Measurements from ENCODE around the gene HMX1.

The HMX1 gene

GRCh38 chr4:8893227-8893623 is 21.6 kb upstream of the HMX1 start:
- no peak for DNase-seq (ENCODE audit: extremely low read depth in 1 of 2, low read depth in 1 of 2)

- no peak for DNase-seq (ENCODE audit: extremely low read depth in 1 of 2, low read depth in 1 of 2)
These were observed 21.1 kb upstream of the HMX1 start for GRCh38 chr4:8892556-8893226.

GRCh38 chr4:8891646-8892555 is 20.3 kb upstream of the HMX1 start:
- DNase-seq (ENCODE audit: extremely low read depth in 1 of 2, low read depth in 1 of 2): no peak

GRCh38 chr4:8891255-8891645 is 19.6 kb upstream of the HMX1 start:
- no peak for DNase-seq (ENCODE audit: extremely low read depth in 1 of 2, low read depth in 1 of 2)

- DNase-seq (ENCODE audit: extremely low read depth in 1 of 2, low read depth in 1 of 2): no peak
These were observed 17.2 kb upstream of the HMX1 start for GRCh38 chr4:8888856-8889255.

GRCh38 chr4:8886612-8887406 is 15.2 kb upstream of the HMX1 start:
- no peak for DNase-seq (ENCODE audit: extremely low read depth in 1 of 2, low read depth in 1 of 2)

GRCh38 chr4:8882239-8882638 is 10.6 kb upstream of the HMX1 start:
- DNase-seq (ENCODE audit: extremely low read depth in 1 of 2, low read depth in 1 of 2): no peak

GRCh38 chr4:8880851-8881250 is 9.2 kb upstream of the HMX1 start:
- no peak for DNase-seq (ENCODE audit: extremely low read depth in 1 of 2, low read depth in 1 of 2)

GRCh38 chr4:8879574-8879973 is 7.9 kb upstream of the HMX1 start:
- DNase-seq (ENCODE audit: extremely low read depth in 1 of 2, low read depth in 1 of 2): no peak

GRCh38 chr4:8878421-8878820 is 6.8 kb upstream of the HMX1 start:
- no peak for DNase-seq (ENCODE audit: extremely low read depth in 1 of 2, low read depth in 1 of 2)

- no peak for DNase-seq (ENCODE audit: extremely low read depth in 1 of 2, low read depth in 1 of 2)
These were observed 6.1 kb upstream of the HMX1 start for GRCh38 chr4:8877780-8878040.

GRCh38 chr4:8876982-8877779 is 5.5 kb upstream of the HMX1 start:
- no peak for DNase-seq (ENCODE audit: extremely low read depth in 1 of 2, low read depth in 1 of 2)

- no peak for DNase-seq (ENCODE audit: extremely low read depth in 1 of 2, low read depth in 1 of 2)
These were observed 3.4 kb upstream of the HMX1 start for GRCh38 chr4:8874896-8875680.

- no peak for DNase-seq (ENCODE audit: extremely low read depth in 1 of 2, low read depth in 1 of 2)
These were observed 2.6 kb upstream of the HMX1 start for GRCh38 chr4:8874003-8874895.

- DNase-seq (ENCODE audit: extremely low read depth in 1 of 2, low read depth in 1 of 2): no peak
These were observed 1.0 kb upstream of the HMX1 start for GRCh38 chr4:8872402-8873291.

- DNase-seq (ENCODE audit: extremely low read depth in 1 of 2, low read depth in 1 of 2): no peak
These were observed 807 bp downstream of the HMX1 start for GRCh38 chr4:8870647-8871416.

- DNase-seq (ENCODE audit: extremely low read depth in 1 of 2, low read depth in 1 of 2): no peak
These were observed 1.6 kb downstream of the HMX1 start for GRCh38 chr4:8869898-8870646.
